GM19455 (cell line): ENCODE data around the gene TMEM231.
"Not testable (repeated sequence)": the region's sequence is repeated elsewhere in the genome, so short reads cannot be mapped to it uniquely, and the experiment has no call there.

Experiments used
- ATAC-seq: cut with Tn5 transposase; IDR thresholded peaks from one replicate; pipeline ENCODE4 v1.9.1; 2021; ENCODE audit not compliant: unreplicated experiment

The TMEM231 gene

DNA sequence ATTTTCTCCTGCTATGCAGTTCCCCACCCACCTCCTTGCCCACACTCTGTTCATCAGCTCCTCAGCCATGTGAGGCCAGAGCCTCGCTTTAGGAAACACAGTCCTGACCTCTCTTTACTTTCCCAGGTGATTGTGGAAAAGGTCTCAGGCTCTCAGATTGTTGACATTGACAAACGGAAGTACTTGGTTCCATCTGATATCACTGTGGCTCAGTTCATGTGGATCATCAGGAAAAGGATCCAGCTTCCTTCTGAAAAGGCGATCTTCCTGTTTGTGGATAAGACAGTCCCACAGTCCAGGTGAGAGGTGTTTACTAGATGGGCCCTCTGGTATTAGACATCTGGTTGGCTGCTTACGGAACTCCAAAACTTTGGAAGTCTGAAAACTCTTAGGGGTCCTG lies 11.9 kb upstream of the TMEM231 start:
- ATAC-seq: no peak

DNA sequence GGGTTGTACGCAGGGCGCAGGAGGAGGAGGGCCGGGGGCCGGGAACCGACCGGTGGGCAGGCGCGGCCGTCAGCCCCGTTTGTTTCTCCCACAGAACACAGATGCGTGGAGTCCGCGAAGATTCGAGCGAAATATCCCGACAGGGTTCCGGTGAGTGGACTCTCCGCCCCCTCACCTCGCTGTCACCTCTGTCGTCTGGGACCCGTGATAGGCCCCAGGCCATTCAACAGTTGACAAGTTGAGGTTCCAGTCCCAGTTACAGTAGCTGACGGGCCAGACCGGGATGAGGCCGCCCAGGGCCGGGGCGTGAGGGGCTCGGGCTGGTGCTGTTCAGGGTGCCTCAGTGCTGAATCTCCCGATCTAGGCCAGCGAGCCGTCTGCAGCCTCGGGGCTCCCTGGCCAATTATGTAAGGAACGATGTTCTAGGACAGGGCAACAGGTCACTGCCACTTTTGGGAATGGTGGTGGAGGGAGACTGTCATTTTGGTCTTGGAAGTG lies 10.8 kb upstream of the TMEM231 start:
- peak; percentile 4 for ATAC-seq

DNA sequence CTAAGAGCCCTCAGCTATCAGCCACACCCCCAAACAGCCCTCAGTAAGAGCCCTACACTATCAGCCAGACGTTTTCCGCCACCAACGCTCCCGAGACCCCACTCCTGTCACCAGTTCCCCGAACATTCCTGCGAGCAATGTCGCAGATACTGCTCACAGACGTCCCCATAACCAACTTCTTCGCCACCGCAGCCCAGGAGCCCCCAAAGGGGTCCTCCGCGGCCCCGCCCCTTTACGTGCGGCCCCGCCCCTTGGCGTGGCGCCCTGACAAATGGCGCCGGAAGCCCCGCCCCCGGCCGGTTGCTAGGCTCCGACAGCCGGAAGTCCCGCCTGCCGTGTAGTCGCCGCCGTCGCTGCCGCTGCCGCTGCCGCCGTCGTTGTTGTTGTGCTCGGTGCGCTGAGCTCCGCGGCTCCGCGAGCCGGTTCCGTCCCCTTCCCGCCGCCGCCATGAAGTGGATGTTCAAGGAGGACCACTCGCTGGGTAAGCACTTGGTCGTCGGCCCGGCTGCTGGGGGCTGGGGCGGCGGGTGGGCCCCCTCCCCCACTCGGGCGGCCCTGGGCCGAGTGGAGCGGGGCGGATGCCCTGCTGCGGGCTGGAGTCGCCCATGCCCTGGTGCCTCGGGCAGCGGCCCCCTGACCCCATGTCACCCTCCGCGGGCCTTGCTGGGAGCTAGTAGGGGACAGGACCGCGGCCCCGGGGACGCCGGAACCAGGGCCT lies 10.1 kb upstream of the TMEM231 start, which contains the start of gene GABARAPL2:
TSS of gene GABARAPL2 (plus strand) at position 340 of the 718 bp plus-strand sequence. CDS start at position 448, 108 bp downstream.
- ATAC-seq: peak; percentile 73

DNA sequence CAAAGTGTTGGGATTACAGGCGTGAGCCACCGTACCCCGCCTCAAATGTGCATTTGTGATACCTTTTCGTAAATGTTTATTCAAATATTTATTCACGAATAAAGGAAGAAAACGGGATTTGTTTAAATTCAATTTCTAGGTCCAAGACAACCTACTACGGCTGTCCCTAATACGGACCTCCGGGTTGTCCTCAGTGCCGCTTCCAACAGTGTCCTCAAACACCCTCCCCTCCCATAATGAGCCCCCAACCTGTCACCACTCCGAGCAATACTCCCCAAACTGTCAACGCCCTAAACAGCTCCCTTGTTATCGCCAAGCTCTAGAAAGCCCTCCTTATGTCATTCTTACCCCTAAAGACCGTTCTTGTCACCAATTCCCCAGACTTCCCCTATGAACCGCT lies 9.6 kb upstream of the TMEM231 start:
- peak; percentile 11 for ATAC-seq

DNA sequence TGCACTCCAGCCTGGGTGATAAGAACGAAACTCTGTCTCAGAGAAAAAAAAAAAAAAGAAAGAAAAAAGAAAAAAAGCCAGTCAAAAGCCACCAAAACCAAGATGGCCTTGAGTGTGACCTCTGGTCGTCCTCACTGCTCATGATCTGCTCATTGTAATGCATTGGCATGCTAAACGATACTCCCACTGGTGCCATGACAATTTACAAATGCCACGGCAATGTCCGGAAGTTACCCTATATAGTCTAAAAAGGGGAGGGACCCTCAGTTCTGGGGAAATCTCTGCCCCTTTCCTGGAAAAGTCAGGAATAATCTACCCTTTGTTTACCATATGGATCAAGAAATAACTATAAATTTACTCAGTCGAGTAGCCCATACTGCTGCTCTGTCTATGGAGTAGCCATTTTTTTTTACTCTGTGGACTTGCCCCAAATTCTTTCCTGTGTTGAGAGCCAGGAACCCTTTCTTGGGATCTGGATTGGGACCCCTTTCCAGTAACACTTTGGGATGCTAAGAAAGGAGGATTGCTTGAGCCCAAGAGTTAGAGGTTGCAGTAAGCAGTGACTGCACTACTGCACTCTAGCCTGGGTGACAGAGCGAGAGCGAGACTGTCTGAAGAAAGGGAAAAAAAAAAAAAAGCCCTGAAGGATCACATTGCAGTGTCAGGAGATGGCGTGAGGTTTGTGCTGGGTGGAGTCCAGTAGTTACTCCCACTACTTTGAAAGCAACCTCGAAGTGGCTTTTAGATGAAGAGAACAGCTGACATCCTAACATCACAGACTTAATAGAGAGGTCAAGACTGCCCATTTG lies 3.7 kb upstream of the TMEM231 start:
- ATAC-seq: no peak

DNA sequence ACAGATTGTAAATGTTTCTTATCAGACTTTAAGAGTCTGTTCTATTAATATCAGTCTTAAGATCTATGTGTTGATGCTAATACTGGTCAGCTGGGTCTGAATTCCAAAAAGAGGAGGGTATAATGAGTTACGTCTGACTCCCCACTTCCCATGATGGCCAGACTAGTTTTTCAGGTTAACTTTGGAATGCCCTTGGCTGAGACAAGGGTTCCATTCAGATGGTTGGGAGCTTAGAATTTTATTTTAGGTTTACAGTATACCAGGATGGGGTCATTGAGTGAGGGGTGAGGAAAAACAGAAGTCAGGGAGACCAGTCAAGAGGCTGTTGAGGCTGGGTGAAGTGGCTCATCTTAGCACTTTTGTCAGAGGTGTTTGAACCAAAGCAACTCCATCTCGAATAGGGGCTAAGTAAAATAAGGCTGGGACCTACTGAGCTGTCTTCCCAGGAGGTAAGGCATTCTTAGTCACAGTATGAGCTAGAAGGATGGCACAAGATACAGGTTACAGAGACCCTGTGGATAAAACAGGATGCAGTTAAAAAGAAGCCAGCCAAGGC lies 2.9 kb upstream of the TMEM231 start:
- ATAC-seq: no peak

DNA sequence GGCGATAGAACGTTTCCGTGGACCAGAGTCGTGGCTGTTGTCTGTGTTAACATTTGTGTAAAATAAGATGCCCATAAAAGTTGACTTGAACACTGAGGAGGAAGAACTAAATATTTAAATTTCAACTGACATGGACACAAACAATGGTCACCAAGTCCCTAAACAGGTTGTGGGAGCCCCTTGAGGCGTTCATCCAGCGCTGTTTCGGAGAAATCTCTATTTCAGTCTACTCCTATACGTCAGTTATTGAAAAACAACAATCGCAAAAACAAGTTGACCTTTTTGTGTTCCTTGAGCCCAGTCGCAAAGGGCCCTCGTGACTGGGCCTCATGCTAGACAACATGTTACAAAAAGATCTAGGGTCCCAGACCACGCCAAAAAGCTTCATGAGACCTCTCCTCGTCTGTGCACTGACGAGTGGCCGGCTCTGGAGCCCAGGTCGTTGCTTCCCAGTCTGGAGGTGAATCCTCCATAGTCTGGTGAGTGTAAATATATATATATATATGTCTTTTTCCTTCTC lies 439 bp upstream of the TMEM231 start:
- ATAC-seq: peak; percentile 3

DNA sequence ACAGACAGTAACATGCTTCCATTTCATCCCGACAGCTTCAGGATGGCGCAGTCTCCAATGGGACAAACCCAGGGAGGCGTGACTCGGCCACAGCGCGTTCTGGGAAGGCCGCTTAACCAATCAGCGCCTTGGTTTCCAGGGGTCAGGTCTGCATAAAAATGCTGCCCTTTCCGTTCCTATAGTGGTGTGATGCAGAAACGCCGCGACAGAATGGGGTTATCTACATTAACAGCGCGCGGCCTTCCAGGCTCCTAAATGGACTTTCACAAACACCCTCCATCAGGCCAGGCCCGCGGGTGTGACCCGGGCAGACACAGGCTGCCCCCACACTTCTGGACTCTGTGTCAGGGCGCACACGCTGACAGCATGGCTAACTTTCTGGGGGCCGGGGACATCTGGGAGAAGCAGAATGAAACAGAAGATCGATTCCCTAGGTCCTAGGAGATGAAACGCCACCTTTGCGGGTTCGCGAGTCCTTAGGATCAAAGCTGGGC lies 792 bp downstream of the TMEM231 start:
- peak; percentile 21 for ATAC-seq

DNA sequence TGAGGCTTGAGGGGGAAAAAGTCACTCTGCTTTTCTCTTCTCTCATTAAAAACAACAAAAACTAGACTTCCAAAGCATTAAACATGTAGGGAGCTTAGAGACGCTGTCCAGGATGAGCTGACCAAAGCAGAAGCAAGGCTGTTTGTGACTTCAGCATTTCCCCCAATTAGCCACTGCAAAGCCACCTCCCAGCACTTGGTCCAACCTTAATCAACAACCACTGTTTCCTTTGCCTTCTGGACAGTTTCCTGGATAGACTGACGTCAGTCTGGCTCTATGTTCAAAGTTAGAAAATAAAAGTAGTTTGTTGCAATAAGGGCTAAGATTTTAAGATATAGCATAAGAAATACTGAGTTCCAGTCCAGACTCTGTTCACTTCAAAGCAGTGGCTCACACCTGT lies 3.1 kb downstream of the TMEM231 start:
- no peak for ATAC-seq

DNA sequence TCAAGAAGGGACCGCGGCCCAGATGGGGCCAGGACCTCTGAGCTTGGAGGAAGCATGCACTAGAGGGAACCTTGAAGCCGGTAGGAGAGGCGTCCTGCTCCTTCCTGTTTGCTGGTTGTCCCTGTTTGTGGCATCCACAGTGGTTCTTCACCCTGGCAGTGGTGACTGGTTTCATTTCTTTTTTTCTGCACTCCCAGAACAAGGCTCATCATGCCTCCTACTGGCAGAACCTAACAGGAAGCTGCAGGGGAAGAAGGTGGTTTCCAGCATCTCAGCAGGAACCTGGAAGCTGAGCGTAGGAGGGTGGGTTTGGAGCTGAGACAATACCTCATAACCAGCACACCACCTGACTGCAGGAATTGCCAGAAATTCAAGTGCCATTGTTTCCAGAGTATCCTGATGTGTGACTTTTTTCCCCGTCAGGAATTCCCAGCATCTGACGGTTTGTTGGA lies 5.8 kb downstream of the TMEM231 start:
- ATAC-seq: peak; percentile 64

DNA sequence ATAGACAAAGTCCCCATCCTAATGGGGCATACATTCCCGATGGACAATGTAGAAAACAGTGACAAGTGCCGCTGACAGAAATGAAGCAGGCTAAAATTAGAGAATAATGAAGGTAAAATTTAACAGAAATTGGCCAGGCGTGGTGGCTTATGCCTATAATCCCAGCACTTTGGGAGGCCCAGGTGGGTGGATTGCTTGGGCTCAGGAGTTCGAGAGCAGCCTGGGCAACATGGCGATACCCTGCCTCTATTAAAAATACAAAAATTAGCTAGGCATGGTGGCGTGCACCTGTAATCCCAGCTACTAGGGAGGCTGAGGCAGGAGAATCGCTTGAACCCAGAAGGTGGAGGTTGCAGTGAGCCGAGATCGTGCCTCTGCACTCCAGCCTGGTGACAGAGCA lies 7.6 kb downstream of the TMEM231 start:
- not testable (repeated sequence) for ATAC-seq

DNA sequence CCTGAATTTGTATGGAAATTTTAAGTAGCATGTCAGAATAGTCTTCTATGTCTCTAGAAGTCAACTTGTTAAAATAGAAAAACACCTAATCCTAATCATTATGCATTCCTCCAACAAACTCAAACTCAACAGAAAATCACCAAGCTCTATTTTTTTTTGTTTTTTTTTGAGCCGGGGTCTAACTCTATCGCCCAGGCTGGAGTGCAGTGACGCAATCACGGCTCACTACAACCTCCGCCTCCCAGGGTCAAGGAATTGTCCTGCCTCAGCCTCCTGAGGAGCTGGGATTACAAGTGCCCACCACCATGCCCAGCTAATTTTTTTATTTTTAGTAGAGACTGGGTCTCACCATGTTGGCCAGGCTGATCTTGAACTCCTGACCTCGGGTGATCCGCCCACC lies 9.8 kb downstream of the TMEM231 start:
- no peak for ATAC-seq

DNA sequence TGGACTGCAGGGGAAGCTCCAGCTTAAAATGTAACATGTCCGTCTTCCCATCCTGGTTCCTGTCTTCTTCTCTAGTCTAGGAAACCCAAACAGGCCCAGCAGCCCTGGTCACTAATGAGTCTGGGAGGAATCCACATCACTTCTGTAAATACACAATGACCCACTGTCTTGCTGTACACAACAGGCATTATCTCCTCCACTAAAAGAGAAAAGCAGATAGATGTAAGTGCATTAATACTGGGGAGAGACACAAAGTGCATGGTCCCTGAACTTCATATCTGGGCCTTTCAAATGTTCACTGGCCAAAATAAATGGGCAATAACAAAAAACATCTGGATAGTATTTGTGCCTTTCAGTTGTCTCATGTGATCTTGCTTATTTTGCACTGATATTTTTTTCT lies 10.2 kb downstream of the TMEM231 start:
- ATAC-seq: not testable (repeated sequence)

DNA sequence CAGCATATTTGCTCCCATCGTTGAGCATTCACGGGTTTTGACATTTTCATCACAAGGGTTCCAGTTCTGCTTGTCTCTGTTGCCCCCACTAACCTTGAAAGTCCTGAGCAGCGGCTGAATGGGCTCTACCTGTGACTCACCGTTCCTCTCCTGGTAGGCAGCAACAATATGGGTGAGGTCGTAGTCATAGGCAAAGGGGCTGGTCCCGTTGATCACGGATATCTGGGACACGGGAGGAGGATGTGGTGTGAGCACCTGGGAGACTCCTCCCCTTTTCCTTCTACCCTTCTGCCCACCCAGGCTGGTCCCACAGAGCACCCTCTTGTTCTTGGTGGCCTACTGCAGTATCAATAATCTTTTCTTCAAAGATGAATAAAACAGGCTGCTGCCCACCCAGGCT lies 13.6 kb downstream of the TMEM231 start:
- ATAC-seq: not testable (repeated sequence)

DNA sequence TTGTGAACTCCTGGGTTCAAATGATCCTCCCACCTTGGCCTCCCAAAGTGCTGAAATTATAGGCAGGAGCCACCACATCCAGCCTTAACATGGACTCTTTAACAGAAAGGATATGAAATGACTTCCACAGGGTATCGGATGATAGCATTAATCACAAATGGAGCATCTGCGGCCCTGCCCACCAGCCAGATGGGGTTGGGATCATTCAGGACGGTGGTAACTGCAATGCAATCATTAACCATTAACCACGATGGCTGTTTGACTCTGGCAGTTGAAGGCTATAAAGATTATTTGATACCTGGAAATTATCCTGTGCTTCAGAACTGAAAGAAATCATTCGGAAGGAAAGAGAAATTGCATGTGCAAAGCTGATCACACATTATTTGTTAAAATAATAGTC lies 14.8 kb downstream of the TMEM231 start:
- no peak for ATAC-seq

DNA sequence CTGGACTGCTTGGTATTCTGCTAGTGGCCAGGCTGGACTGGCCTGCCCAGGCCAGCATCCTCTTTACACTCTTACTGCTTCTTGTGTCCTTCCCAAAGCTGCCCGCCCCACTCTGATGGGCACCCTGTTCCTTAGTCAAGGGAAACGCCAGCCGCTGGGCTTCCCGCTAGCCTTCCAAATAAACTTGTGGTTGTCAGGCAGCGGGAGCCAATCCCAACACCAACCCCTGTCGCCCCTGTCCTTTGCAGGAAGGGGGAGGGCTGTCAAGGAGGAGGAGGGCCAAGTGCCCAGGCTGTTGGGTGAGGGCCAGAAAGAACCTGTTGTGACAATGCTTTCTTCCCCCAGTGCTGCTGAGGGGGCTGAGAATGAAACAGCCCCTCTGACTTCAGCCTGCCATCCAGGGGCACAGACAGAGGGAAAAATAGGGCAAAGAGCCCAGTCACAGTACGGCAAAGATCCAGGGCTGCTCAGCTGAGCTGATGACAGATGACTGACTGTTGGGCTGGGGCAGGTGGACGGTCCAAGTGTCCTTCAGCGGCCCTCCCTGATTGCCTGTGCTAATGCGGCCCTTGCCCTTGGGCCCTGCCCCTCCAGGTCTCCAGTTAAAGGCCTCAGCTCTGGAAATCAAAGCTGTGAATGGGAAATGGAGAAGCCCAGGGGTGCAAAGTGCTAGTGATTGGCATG lies 17.0 kb downstream of the TMEM231 start:
- ATAC-seq: not testable (repeated sequence)

DNA sequence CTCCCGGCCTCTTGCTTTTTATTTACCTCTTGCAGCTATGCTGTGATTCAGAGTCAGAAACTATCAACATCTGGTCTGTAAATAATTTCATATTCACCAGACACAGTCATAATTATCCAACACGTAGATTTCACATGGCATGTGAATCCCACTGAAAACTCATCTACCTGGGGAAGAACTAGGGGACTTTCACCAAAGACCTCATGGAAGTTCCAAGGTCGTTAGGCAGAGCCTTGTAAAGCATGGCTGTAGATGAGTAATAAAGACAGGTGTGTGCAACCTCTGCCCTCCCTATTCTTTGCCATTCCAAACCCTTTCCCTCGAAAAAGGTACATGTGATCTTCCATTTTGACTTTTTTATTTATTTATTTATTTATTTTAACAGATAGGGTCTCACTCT lies 18.3 kb downstream of the TMEM231 start:
- no peak for ATAC-seq

DNA sequence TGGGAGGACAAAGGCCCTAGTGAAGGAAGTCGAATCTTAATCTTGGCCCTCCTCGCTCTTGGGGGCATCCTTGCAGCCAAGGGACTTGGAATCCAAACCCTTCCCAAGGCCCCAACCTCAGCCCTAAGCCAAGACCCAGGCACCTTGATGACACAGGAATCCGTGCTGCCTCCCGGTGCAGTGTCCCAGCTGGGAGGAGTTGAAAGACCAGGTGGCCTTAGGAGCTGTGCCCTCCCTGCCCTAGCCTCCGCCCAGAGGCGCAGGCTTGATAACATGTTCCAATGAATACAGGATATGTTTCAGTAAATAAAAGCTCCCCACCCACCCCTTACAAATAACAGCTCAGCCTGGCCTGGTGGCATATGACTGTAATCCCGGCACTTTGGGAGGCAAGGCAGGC lies 20.2 kb downstream of the TMEM231 start, which contains the start of gene CHST5:
TSS of gene CHST5 (minus strand) at position 208 of the 400 bp plus-strand sequence. CDS start 5,724 bp downstream, outside the sequence.
- ATAC-seq: no peak

DNA sequence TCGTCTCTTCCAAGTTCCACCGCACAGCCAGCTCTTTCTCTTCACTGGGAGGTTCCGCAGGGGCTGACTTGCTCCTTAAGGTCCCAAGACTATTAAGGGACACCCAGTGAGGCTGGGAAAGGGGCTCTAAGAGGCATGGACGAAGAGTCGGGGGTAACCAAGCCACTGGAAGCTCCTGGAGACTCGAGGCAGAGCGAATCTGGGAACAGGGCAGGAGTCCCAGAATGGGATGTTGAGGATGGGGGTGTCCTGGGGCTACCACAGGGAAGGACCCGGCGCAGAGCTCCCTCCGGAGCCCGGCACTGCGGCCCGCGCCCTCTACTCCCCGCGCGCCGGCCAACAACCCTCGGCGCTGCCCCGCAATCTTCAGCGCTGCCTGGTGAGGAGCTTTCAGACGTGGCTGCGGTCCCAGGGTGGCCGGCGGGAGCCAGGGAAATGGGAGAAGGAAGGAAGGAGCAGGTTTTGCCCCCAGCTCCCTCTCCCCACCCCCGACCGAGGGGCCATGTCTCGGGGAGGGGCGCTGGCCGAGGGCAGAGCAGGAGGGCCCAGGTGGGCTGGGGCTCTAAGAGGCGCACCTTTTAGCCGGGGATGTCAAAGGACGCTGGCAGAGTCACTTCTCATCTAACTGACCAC lies 20.7 kb downstream of the TMEM231 start:
- ATAC-seq: no peak

DNA sequence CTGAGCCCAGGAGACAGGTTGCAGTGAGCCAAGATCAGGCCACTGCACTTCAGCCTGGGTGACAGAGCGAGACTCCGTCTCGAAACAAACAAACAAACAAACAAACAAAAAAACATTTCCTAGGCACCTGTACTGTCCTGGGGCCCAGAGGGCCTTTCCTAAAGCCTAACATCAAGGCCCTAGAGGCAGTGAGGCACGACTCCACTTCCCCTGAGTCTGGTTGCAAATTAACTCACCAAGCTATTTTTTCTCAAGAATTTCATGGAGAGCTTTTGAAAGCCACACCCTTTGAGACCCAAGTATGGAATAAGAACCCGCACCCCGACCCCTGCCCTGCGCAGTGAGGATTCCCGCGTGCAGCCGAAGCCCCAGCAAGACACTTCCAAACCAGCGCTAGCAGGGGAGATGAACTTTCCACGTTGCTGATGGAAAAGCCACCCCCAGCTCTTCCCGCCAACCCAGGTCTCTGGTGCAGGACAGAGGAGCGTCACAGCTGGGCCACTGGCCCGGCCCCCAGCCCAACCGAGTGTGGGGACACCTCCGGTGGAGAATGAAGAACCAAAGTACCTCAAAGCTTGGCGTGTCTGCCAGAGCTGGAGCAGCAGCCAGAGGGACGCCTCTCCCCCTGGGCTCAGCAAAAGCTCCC lies 21.4 kb downstream of the TMEM231 start:
- ATAC-seq: no peak
